K562 (cell line): ENCODE data around the gene CARD11. TPM values are rescaled to one million over a fixed set of nuclear protein-coding genes. Genes with fewer than 3 reads are reported as not detected.
A peak's percentile ranks its signal among the peaks of the same experiment; 100 is the strongest.

Experiments used
- ATAC-seq: fragments of 200-7000 bp; cut with Tn5 transposase; 3 replicates; pipeline ENCODE4 v1.9.1; 2020; ENCODE audit warnings: moderate library complexity
- BruUV-seq: library from RNA; stranded (reverse); fragments of 400-500 nt; replicated peaks from 2 replicates; lab custom pipeline; 2021; lab: Mats Ljungman, UMichigan
- CTCF ChIA-PET: fragments of 300-600 bp; formaldehyde crosslinking; extraction: SDS; loops from one replicate; lab custom pipeline; 2021; ENCODE audit warnings: low intra/inter-chr PET ratio; lab: Yijun Ruan, JAX
- POLR2A ChIA-PET: fragments of 300-600, 350-650 bp; sonication (Branson Sonifier 250); formaldehyde crosslinking; extraction: SDS; loops from one replicate; lab custom pipeline; 2021; ENCODE audit warnings: antibody characterized with exemption, inconsistent platforms; lab: Yijun Ruan, JAX
- DNase-seq, 4 experiments: peaks; one replicate each; pipeline versions ENCODE4 v3.0.0 to v3.0.0-alpha.2; 2011 to 2018; ENCODE audit warnings: low spot score in 3 of 4, mixed read lengths in 3 of 4; ENCODE audit errors: extremely low read depth in 1 of 4
- FAIRE-seq: peaks from 2 replicates; lab custom pipeline; 2011; peaks lifted over from hg19 to GRCh38; lab: Jason Lieb, UNC
- H2AFZ ChIP-seq: 2 replicates; pipeline ENCODE4 v1.6.0; 2011; ENCODE audit warnings: low read depth, low read length, control low read depth, inconsistent platforms
- H3K27ac ChIP-seq: fragments of 200-600 bp; 3 replicates; pipeline ENCODE4 v1.8.0; 2011; ENCODE audit warnings: low read depth, mild to moderate bottlenecking, control low read depth, inconsistent platforms, low read length, moderate library complexity, mixed read lengths; ENCODE audit errors: extremely low read depth
- H3K27me3 ChIP-seq, 2 experiments: fragments of 300-600 bp in 1 of 2; 2 replicates in 1 of 2; 3 replicates in 1 of 2; pipeline versions ENCODE4 v1.6.0 to v1.8.0; 2011; ENCODE audit warnings: inconsistent platforms in 2 of 2, low read length in 2 of 2, mild to moderate bottlenecking in 1 of 2, mixed read lengths in 1 of 2, moderate library complexity in 1 of 2; ENCODE audit not compliant: control insufficient read depth in 2 of 2, insufficient read depth in 2 of 2
- H3K36me3 ChIP-seq: fragments of 300-600 bp; 3 replicates; pipeline ENCODE4 v1.8.0; 2011; ENCODE audit warnings: mild to moderate bottlenecking, low read length, inconsistent platforms; ENCODE audit not compliant: control insufficient read depth, insufficient read depth
- H3K4me1 ChIP-seq, 2 experiments: fragments of 200-600 bp in 1 of 2; replicated peaks in 1 of 2; 2 replicates in 1 of 2; 3 replicates in 1 of 2; pipeline versions ENCODE4 v1.5.1 to v1.8.0; 2011; ENCODE audit warnings: inconsistent platforms in 2 of 2, low read length in 2 of 2, mild to moderate bottlenecking in 1 of 2, mixed read lengths in 1 of 2, moderate library complexity in 1 of 2; ENCODE audit not compliant: control insufficient read depth in 2 of 2, insufficient read depth in 2 of 2
- H3K4me2 ChIP-seq: 2 replicates; pipeline ENCODE4 v1.6.1; 2011; ENCODE audit warnings: low read length, control low read depth, inconsistent platforms, mixed read lengths; ENCODE audit not compliant: insufficient read depth
- H3K4me3 ChIP-seq: fragments of 200-600 bp; sonication (generic), shearing (Covaris generic); 2 replicates; pipeline ENCODE4 v1.5.1; 2016; ENCODE audit warnings: control low read depth, inconsistent platforms
- H3K79me2 ChIP-seq: fragments of 200-600 bp; 3 replicates; pipeline ENCODE4 v1.8.0; 2011; ENCODE audit warnings: low read length, inconsistent platforms; ENCODE audit not compliant: control insufficient read depth, insufficient read depth
- H3K9ac ChIP-seq, 2 experiments: 2 replicates each; pipeline versions ENCODE4 v1.6.0 to v1.6.1; 2011; ENCODE audit warnings: low read depth in 2 of 2, low read length in 2 of 2, control low read depth in 1 of 2, inconsistent platforms in 1 of 2, mild to moderate bottlenecking in 1 of 2, mixed read lengths in 1 of 2; ENCODE audit not compliant: insufficient read depth in 1 of 2
- H3K9me1 ChIP-seq: one replicate; pipeline ENCODE4 v1.6.0; 2011; ENCODE audit warnings: inconsistent platforms, mild to moderate bottlenecking, low read length, moderate library complexity; ENCODE audit not compliant: control insufficient read depth, insufficient read depth
- H3K9me3 ChIP-seq: replicated peaks from 2 replicates; pipeline ENCODE4 v1.5.1; 2011; ENCODE audit warnings: low read depth, low read length, inconsistent platforms; ENCODE audit not compliant: control insufficient read depth, insufficient read depth
- H4K20me1 ChIP-seq: replicated peaks from 2 replicates; pipeline ENCODE4 v1.6.1; 2011; ENCODE audit warnings: low read length, inconsistent platforms, mixed read lengths; ENCODE audit not compliant: control insufficient read depth, insufficient read depth
- BHLHE40 ChIP-seq: IDR thresholded peaks from 2 replicates; pipeline ENCODE4 v1.6.1; 2011; ENCODE audit warnings: low read length, improper control_type of control experiment
- MXI1 ChIP-seq: IDR thresholded peaks from 2 replicates; pipeline ENCODE4 v1.6.1; 2011; ENCODE audit warnings: low read depth, mild to moderate bottlenecking, improper control_type of control experiment, low read length
- RAD21 ChIP-seq, 2 experiments: fragments of 250-450 bp in 1 of 2; fragments of 450-650 bp in 1 of 2; sonication (Bioruptor Pico) in 1 of 2; formaldehyde crosslinking in 1 of 2; IDR thresholded peaks in 1 of 2; conservative IDR thresholded peaks in 1 of 2; 2 replicates each; pipeline versions ENCODE4 v1.4.0 to v1.8.0; 2020 to 2022; ENCODE audit warnings: mild to moderate bottlenecking in 2 of 2, moderate library complexity in 1 of 2
- SRSF7 ChIP-seq: fragments of 200-400 bp; formaldehyde crosslinking; optimal IDR thresholded peaks from 2 replicates; pipeline ENCODE3; 2017; ENCODE audit warnings: mild to moderate bottlenecking, low read depth, low read length
- ZNF124 ChIP-seq: sonication (generic); formaldehyde crosslinking; IDR thresholded peaks from 2 replicates; pipeline ENCODE4 v1.8.1; 2022; ENCODE audit warnings: missing genetic modification reagents
- ZNF449 ChIP-seq: fragments of 250-450 bp; sonication (Bioruptor Pico); IDR thresholded peaks from 2 replicates; pipeline ENCODE4 v1.8.0; 2022; ENCODE audit warnings: moderate library complexity, mild to moderate bottlenecking, inconsistent platforms
- ZNF764 ChIP-seq: fragments of 250-450 bp; sonication (Bioruptor Pico); IDR thresholded peaks from 2 replicates; pipeline ENCODE4 v1.4.0; 2020; ENCODE audit warnings: low read depth, mild to moderate bottlenecking, moderate library complexity
- WGBS: fragments of 100-300 bp; shearing (Covaris generic); methylation state at CpG from one replicate; pipeline ENCODE4 v1.1.6; 2016; ENCODE audit warnings: low coverage, mixed read lengths; ENCODE audit not compliant: insufficient coverage; ENCODE audit errors: missing lambda C conversion rate; 5-methylcytosine and 5-hydroxymethylcytosine counted together
- in situ Hi-C: fragments of 300-500 bp; cut with MboI; formaldehyde crosslinking; loops from 4 replicates; pipeline ENCODE4 v1.15.0; 2018; ENCODE audit warnings: inconsistent platforms, mixed read lengths
- intact Hi-C: fragments of 100-400 bp; cut with micrococcal nuclease; formaldehyde crosslinking; loops from 2 replicates; pipeline ENCODE4 v1.14.2; 2022
- polyA plus RNA-seq, 8 experiments: library from polyadenylated mRNA; depleted of rRNA in 4 of 8; stranded (reverse) in 5 of 8; unstranded in 3 of 8; fragments of >200 nt; fragmentation: Nextera tagmentation in 2 of 8; fragmentation: Illumina TruSeq in 1 of 8; extraction: Ambion mirVana in 2 of 8; extraction: Trizol in 1 of 8; gene quantifications; 2 replicates each; pipeline versions ENCODE4 v1.2.1 to v1.2.3, GENCODE V29; 2011 to 2014; ENCODE audit warnings: inconsistent platforms in 1 of 8, missing spikeins in 1 of 8
- total RNA-seq, 7 experiments: library from RNA; depleted of rRNA in 6 of 7; stranded (reverse); fragments of >200 nt in 6 of 7; fragmentation: Illumina TruSeq in 2 of 7; extraction: Trizol in 2 of 7; gene quantifications; 2 replicates each; pipeline versions ENCODE4 v1.2.1 to v1.2.3, GENCODE V29; 2011 to 2021; ENCODE audit warnings: low replicate concordance in 1 of 7

Gene CARD11
- total and polyA plus RNA-seq, 9 of the 15 experiments (the other 6 are each of a cell fraction or from before 2014, with no cell fraction given) = 0.07 to 12.8 (median 5.7) TPM

- no TSS peak for BruUV-seq
- Histone ChIP-seq H3K9ac (0 out of 4 replicates have a peak overlapping the region, but pooled peaks of 1 of the 2 experiments have one; percentile 20), H2AFZ (no peak overlapping the region), H3K27me3 (no peaks in the 10 kb centered on the region), H3K4me3 (no peak overlapping the region), H3K9me3 (no peaks in the 10 kb centered on the region)
- FAIRE-seq (no peak), DNase-seq (no peak), ATAC-seq (no peak)
- CTCF ChIA-PET = no interaction called here
- 31% methylated on average over 13 of the region's 13 CpGs for WGBS
- TF ChIP-seq ZNF124 = no peak
- no peak for TF ChIP-seq MXI1
- no peak for TF ChIP-seq ZNF449 (CRISPR knock-in tag)
- no peak for TF ChIP-seq RAD21 (CRISPR knock-in tag; conservative IDR thresholded peaks at IDR 0.05 in 1 of 2, IDR thresholded peaks at IDR 0.05 in 1 of 2)
- no peak for TF ChIP-seq BHLHE40
- no peak for TF ChIP-seq ZNF764 (CRISPR knock-in tag)
- no peak for TF ChIP-seq SRSF7
- TF ChIP-seq, all 486 proteins: peak for 0
- no peaks in the 10 kb centered on the region for H4K20me1 ChIP-seq
- no peaks in the 10 kb centered on the region for H3K36me3 ChIP-seq
- in situ Hi-C loops = no loop called here
- intact Hi-C loops = no loop called here
- H3K9me1 ChIP-seq = no peaks in the 10 kb centered on the region
- H3K27ac ChIP-seq = no peak overlapping the region
- POLR2A ChIA-PET = interaction anchor here (0.6 to 1.4 kb wide), 6 partner anchors 8 to 92 kb away, joined by 3 to 5 read pairs (median 4); no protein-coding TSS in a partner anchor
- H3K79me2 ChIP-seq = no peaks in the 10 kb centered on the region
- no peak overlapping the region for H3K4me2 ChIP-seq
- H3K4me1 ChIP-seq = no peaks in the 10 kb centered on the region; a peak in 2 of 5 replicates
Observed at GRCh38 chr7:2911466-2911865, 132.2 kb downstream of the CARD11 start.
